SJSA1 (cell line): ENCODE results near the gene GRIK5. TPM values are rescaled to one million over a fixed set of nuclear protein-coding genes. Genes with fewer than 3 reads are reported as not detected.
"Not testable (repeated sequence)": the region's sequence is repeated elsewhere in the genome, so short reads cannot be mapped to it uniquely, and the experiment has no call there.

Source experiments
- DNase-seq, 2 experiments: peaks; one replicate each; pipeline ENCODE4 v3.0.0-alpha.2; 2015 to 2020; ENCODE audit warnings: low spot score in 2 of 2, low read depth in 1 of 2
- H3K27ac ChIP-seq: fragments of 250-450 bp; sonication (Bioruptor Pico); 2 replicates; pipeline ENCODE4 v1.5.1; 2020; ENCODE audit warnings: mild to moderate bottlenecking, moderate library complexity
- H3K27me3 ChIP-seq: fragments of 250-450 bp; sonication (Bioruptor Pico); replicated peaks from 2 replicates; pipeline ENCODE4 v1.5.1; 2020; ENCODE audit warnings: mild to moderate bottlenecking, moderate library complexity
- H3K36me3 ChIP-seq: fragments of 250-450 bp; sonication (Bioruptor Pico); 2 replicates; pipeline ENCODE4 v1.5.1; 2020; ENCODE audit warnings: mild to moderate bottlenecking
- H3K4me1 ChIP-seq: fragments of 250-450 bp; sonication (Bioruptor Pico); replicated peaks from 2 replicates; pipeline ENCODE4 v1.6.1; 2021; ENCODE audit warnings: mild to moderate bottlenecking
- H3K4me3 ChIP-seq: fragments of 250-450 bp; sonication (Bioruptor Pico); 2 replicates; pipeline ENCODE4 v1.5.1; 2020; ENCODE audit warnings: mild to moderate bottlenecking
- H3K9me3 ChIP-seq: fragments of 250-450 bp; sonication (Bioruptor Pico); replicated peaks from 2 replicates; pipeline ENCODE4 v1.5.1; 2020; ENCODE audit warnings: mild to moderate bottlenecking
- total RNA-seq: library from RNA; depleted of rRNA; stranded (reverse); fragments of >200 nt; shearing (Covaris generic); gene quantifications from 2 replicates; pipeline ENCODE4 v1.2.3, GENCODE V29; 2014

Gene GRIK5
- total RNA-seq, 1 experiment from 2014 or later, result not detected

DNA sequence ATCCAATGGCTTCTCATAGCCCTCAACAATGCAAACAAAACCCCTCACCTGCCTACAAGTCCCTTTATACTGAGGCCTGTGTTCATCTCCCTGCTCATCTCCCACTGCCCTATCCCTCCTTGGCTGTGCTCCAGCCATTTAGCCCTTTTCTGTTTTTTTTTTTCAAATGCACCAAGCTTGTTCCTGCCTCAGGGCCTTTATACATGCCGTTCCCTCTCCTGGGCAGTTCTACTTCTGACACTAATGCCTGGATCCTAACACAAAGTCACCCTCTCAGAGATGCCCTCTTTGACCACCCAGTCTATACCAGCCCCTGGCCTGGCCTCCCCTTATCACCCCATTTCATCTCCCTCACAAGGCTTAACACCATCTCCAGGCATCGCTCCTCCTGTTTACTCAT, 32.9 kb upstream of the GRIK5 start:
- Histone ChIP-seq H3K36me3 (no peaks in the 10 kb centered on the region), H3K9me3 (0 out of 2 replicates have a peak, but pooled peaks cover 2% of the 10 kb centered on the region), H3K27me3 (no peaks in the 10 kb centered on the region), H3K4me3 (no peak overlapping the region), H3K27ac (no peak overlapping the region), H3K4me1 (peaks cover 15% of the 10 kb centered on the region)
- no peak for DNase-seq

DNA sequence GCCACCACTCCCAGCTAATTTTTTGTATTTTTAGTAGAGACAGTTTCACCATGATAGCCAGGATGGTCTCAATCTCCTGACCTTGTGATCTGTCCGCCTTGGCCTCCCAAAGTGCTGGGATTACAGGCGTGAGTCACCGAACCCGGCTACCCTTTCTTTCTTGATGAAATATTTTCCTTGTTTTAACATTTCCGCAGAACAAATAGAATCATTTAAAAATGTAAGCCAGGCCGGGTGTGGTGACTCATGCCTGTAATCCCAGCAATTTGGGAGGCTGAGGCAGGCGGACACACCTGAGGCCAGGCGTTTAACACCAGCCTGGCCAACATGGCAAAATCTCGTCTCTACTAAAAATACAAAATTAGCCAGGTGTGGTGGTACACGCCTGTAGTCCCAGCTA, 30.2 kb upstream of the GRIK5 start:
- not testable (repeated sequence) for H3K4me3 ChIP-seq, H3K27ac ChIP-seq, H3K9me3 ChIP-seq, H3K27me3 ChIP-seq, H3K36me3 ChIP-seq
- DNase-seq, result peak in 1 of 2 experiments; percentile 41
- peaks cover 15% of the 10 kb centered on the region for H3K4me1 ChIP-seq

DNA sequence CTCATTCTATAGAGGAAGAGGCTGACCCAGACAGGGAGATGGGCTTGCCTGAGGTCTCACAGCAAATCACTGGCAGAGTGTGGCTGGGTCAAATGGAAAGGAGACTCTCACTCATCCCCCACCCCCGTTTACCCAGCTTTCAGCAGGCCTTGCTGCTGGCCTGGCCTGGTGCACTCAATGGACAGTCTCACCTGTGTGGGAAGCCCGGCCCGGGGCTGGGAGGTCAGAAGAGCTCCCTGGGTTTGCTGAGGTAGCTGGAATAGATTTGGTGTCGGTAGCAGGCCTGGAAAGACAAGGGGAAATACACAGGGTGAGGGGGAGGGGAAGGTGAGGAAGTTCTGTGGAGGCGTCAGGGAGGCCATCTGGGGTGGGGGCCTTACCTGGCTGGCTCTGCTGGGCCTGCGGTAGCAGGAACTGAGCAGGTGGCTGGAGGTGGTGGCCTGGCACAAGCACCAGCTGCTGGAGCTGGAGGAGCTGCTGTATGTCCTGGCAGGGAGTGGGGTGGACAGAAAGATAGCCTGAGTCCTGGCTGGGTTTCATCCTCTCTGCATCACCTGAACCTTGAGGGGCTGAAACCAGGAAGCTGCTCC, 29.4 kb upstream of the GRIK5 start:
- Histone ChIP-seq H3K4me1 (peaks cover 15% of the 10 kb centered on the region), H3K4me3 (no peak overlapping the region), H3K36me3 (no peaks in the 10 kb centered on the region), H3K9me3 (0 out of 2 replicates have a peak, but pooled peaks cover 2% of the 10 kb centered on the region), H3K27ac (no peak overlapping the region), H3K27me3 (no peaks in the 10 kb centered on the region)
- DNase-seq, result no peak

DNA sequence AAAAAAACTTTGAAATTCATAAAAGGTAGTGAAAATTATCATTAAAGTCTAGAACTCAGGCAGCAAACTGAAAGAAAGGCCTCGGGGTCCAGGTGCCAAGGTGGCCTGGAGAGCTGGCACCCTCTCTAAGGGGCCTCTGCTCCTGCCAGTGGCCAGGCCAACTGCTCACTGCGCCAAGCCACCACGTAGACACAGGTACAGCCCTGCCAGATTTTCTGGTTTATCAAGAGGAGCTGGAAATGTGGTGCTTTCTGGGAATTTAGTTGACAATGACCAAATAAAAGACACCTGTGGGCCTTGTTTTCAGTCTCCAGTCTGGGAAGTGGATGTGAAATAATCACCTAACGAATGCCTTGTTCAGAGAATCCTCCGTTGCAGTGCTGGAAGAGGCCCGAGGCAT, 28.8 kb upstream of the GRIK5 start:
- Histone ChIP-seq H3K36me3 (no peaks in the 10 kb centered on the region), H3K4me3 (no peak overlapping the region), H3K4me1 (peaks cover 15% of the 10 kb centered on the region), H3K27me3 (no peaks in the 10 kb centered on the region), H3K27ac (no peak overlapping the region), H3K9me3 (0 out of 2 replicates have a peak, but pooled peaks cover 2% of the 10 kb centered on the region)
- no peak for DNase-seq

DNA sequence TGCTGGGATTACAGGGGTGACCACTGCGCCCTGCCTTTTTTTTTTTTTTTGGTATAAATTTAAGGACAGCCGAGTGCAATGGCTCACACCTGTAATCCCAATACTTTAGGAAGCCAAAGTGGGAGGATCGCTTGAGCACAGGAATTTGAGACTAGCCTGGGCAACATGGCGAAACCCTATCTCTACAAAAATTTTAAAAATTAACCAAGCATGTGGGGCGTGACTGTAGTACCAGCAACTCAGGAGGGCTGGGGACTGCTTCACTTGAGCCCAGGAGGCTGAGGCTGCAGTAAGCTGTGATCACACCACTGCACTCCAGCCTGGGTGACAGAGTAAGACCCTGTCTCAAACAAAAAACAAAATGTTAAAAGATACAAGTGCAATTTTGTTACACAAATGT, 27.5 kb upstream of the GRIK5 start:
- H3K27ac ChIP-seq, result no peak overlapping the region
- no peak for DNase-seq
- no peak overlapping the region for H3K4me3 ChIP-seq
- no peaks in the 10 kb centered on the region for H3K27me3 ChIP-seq
- no peaks in the 10 kb centered on the region for H3K36me3 ChIP-seq
- H3K4me1 ChIP-seq, result peaks cover 15% of the 10 kb centered on the region
- 0 out of 2 replicates have a peak, but pooled peaks cover 2% of the 10 kb centered on the region for H3K9me3 ChIP-seq

DNA sequence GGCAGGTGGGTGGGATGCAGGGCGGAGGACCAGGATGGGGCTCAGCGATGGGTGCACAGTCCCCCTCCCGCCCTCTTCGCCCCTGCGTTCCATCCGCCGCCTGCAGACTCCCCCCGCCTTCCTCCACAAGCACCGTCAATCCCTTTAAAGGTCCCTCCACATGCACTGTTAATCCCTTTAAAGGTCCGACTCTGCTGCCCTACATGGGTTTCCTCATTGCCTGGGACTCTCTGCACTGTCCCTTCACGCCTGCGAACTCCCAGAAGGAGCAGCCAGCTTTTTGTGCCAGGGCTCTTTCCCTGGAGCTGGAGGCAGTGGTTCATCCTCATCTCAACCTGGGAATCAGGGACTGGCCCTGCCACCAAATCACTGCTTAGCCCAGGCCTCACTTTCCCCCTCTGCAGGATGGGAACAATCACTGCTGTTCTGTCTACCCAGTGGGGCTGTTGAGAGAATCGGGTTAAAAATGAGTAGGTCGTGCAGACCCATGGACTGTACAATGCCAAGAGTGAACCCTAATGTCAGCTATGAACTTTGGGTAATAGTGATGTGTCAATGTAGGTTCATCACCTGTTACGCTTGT, 26.3 kb upstream of the GRIK5 start:
- Histone ChIP-seq H3K4me1 (peaks cover 21% of the 10 kb centered on the region), H3K9me3 (0 out of 2 replicates have a peak, but pooled peaks cover 2% of the 10 kb centered on the region), H3K4me3 (no peak overlapping the region), H3K36me3 (no peaks in the 10 kb centered on the region), H3K27ac (no peak overlapping the region), H3K27me3 (no peaks in the 10 kb centered on the region)
- no peak for DNase-seq

DNA sequence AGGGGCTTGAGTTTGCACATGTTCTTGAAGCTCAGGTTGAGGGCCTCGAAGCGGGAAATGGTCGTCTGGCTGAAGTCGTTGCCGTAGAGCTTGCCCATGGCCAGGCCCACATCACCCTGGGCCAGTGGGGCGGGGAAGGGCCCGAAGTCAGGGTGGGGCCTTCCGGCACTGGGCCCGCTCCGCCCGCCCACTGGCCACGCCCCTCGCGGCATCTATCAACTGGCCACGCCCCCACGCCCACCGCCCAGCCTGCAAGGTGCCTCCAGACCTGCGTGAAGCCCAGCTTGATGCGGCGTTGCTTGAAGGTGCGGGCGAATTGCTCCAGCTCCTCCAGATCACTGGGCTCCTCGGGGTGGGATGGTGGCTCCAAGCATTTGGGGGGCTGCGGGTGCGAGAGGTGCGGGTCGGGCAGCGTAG, 25.8 kb upstream of the GRIK5 start:
- H3K4me1 ChIP-seq, result peaks cover 25% of the 10 kb centered on the region
- H3K36me3 ChIP-seq, result no peaks in the 10 kb centered on the region
- H3K27ac ChIP-seq, result no peak overlapping the region
- no peak for DNase-seq
- 0 out of 2 replicates have a peak, but pooled peaks cover 2% of the 10 kb centered on the region for H3K9me3 ChIP-seq
- no peaks in the 10 kb centered on the region for H3K27me3 ChIP-seq
- H3K4me3 ChIP-seq, result no peak overlapping the region

DNA sequence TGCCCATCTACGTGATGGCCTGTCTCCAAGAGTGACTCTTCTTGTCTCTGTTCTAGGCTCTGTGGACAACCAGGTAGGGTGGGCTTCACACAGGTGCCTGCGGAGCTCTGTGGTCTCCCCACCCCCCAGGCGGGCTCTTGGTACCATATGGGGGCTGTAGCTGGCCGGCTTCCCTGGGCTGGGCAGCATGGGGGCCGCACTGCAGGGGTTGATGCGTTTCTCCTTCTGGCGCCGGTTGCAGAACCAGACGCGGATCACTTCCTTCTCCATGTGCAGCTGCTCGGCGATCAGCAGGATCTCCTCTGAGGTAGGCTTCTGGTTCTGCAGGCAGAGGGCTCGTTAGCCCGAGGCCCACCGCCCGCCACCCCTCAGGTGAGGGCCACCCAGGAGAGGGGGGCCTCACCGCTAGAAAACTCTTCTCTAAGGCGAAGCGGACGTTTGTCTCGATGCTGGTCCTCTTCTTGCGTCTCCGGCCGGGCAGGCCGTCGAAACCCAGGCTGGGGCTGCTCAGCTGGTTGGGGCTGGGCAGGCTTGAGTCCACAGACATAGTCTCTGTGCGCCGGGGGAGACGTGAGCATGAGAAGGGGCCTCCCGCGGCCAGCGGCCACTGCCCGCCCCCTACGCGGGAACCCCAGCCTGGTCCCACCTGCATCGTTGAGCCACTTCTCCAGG, 25.3 kb upstream of the GRIK5 start:
- Histone ChIP-seq H3K9me3 (0 out of 2 replicates have a peak, but pooled peaks cover 2% of the 10 kb centered on the region), H3K4me1 (peaks cover 24% of the 10 kb centered on the region), H3K27ac (no peak overlapping the region), H3K4me3 (no peak overlapping the region), H3K27me3 (no peaks in the 10 kb centered on the region), H3K36me3 (no peaks in the 10 kb centered on the region)
- DNase-seq, result no peak

DNA sequence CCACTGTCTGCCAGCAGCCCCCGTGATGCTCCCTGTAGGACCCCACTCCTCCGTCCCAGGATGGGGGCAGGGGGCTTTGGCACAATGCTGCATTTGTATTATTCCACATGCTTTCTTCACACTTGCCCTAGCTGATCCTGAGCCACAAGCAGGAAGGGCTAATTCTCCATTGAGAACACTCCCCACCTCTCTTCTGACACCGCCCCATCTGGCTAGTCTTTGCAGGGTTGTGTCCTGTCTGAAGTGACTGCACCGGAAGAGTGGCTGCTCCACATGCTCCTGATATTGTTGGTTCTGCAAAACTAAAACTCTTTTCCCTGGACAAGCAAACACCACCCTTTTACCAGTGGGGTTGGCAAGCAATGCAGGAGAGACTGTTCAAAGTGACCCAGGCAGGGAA, 23.9 kb upstream of the GRIK5 start:
- DNase-seq, result no peak
- Histone ChIP-seq H3K27ac (no peak overlapping the region), H3K36me3 (no peaks in the 10 kb centered on the region)

DNA sequence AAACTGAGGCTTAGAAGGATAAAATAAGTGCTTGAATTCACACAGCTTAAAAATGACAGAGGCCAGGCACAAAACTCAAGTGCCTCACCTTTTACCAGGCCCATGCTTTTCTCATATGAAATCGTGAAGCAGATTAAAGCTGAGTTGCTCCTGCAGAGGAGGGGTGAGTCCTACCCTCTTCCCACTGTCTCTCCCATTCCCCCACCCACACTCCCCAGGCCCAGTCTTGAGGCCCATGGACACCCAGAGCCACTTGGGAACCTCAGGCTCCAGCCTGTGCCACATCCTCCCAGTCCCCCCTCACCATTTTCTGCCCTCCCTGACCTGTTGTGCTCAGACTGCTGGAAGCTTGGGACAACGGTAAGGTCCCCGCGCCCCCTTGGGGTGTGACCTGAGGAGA, 23.5 kb upstream of the GRIK5 start:
- Histone ChIP-seq H3K4me1 (peaks cover 23% of the 10 kb centered on the region), H3K36me3 (no peaks in the 10 kb centered on the region), H3K27me3 (no peaks in the 10 kb centered on the region), H3K9me3 (no peaks in the 10 kb centered on the region), H3K4me3 (no peak overlapping the region), H3K27ac (no peak overlapping the region)
- no peak for DNase-seq

More for the DNA sequence above, 23.9 kb upstream of the GRIK5 start:
- Histone ChIP-seq H3K27me3 (no peaks in the 10 kb centered on the region), H3K9me3 (no peaks in the 10 kb centered on the region), H3K4me1 (peaks cover 19% of the 10 kb centered on the region), H3K4me3 (no peak overlapping the region)

DNA sequence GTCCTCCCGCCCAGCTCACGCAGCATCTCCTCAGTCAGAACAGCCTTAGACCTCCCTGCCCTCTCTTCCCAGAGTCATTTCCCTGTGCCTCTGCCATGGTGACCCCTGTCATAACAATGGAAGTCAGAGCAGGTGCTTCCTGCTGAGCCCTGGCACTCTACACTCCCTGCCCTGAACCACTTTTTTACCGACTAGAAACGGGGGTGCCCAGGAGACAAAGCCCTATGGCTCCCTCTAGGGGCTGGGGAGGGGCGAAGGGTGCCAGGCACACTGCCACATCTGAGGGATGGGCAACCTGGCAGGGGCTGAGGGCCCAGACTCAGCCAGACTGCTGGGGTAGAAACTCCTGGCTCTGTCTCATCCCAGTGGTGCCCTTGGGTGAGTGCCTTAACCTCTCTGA, 22.3 kb upstream of the GRIK5 start:
- no peak for DNase-seq
- Histone ChIP-seq H3K27me3 (no peaks in the 10 kb centered on the region), H3K36me3 (no peaks in the 10 kb centered on the region), H3K27ac (no peak overlapping the region), H3K4me3 (no peak overlapping the region), H3K4me1 (peaks cover 32% of the 10 kb centered on the region), H3K9me3 (no peaks in the 10 kb centered on the region)

DNA sequence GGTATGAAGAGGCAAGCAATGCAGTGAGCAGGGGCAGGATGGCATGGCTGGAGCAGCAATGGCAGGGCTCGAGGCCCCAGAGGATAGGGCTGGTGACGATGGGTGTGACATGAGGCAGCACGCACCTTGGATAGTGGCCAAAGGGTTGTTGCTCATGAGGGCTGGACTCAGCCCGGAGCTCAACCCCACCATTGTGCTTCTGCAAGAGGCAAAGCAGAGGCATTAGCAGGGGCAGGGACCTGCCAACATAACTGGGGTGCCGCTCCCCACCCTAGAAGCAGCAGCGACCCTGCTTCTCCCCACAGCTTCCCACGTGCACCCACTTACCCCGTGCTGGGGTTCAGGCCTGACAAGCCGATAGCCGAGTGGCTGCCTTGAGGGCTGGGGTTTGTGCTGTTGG, 21.7 kb upstream of the GRIK5 start:
- H3K4me3 ChIP-seq, result no peak overlapping the region
- no peaks in the 10 kb centered on the region for H3K9me3 ChIP-seq
- peak in 1 of 2 experiments; percentile 71 for DNase-seq
- no peaks in the 10 kb centered on the region for H3K36me3 ChIP-seq
- H3K27me3 ChIP-seq, result no peaks in the 10 kb centered on the region
- no peak overlapping the region for H3K27ac ChIP-seq
- H3K4me1 ChIP-seq, result peaks cover 32% of the 10 kb centered on the region

DNA sequence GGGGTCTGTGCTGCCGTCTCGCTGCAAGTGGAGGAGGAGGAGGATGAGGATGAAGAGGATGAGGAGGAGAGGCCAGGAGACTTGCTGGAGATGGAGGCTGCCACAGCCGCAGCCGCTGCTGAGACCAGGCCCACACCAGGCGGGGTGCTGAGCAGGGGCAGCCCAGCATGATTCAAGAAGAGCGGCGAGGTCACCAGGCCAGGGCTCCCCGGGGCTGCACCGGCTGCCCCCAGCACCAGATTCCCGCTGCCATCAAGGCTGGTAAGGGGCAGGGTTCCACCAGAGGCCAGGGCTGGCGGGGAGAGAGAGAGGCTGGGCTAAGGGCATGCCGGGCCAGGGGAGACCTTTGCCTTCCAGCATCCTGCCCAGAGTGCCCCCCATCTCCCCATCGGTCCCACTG, 21.3 kb upstream of the GRIK5 start:
- DNase-seq, result no peak
- Histone ChIP-seq H3K4me1 (peaks cover 32% of the 10 kb centered on the region), H3K4me3 (no peak overlapping the region), H3K27ac (no peak overlapping the region), H3K27me3 (no peaks in the 10 kb centered on the region), H3K9me3 (no peaks in the 10 kb centered on the region), H3K36me3 (no peaks in the 10 kb centered on the region)

DNA sequence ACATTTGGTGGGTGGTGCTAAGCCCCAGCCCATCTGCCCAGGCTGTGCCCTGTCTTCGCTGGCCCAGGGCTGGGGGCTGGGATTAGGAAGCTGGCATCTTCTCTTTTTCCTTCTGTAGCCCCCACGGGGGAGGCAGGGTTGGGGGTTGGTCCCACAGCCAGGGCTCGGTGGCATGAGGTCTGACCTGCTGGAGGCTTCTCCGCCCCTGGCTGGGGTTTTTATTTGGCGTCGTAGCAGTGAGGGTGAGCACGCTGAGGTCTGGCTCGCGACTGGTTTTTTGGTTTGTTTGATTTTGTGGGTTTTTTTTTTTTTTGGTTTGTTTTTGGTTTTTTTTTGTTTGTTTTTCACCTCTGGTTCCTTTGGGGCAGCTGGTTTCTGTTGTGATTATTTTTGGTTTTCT, 20.7 kb upstream of the GRIK5 start:
- no peak for DNase-seq
- H3K27me3 ChIP-seq, result no peaks in the 10 kb centered on the region
- peaks cover 32% of the 10 kb centered on the region for H3K4me1 ChIP-seq
- H3K9me3 ChIP-seq, result no peaks in the 10 kb centered on the region
- no peaks in the 10 kb centered on the region for H3K36me3 ChIP-seq
- no peak overlapping the region for H3K4me3 ChIP-seq
- no peak overlapping the region for H3K27ac ChIP-seq
